Heart right ventricle (tissue), 16 donors: ENCODE measurements around the gene GPR37. TPM values are rescaled to one million over a fixed set of nuclear protein-coding genes. Genes with fewer than 3 reads are reported as not detected.
A peak's percentile ranks its signal among the peaks of the same experiment; 100 is the strongest.

Experiments used
- ATAC-seq, 8 donors: fragments of 200-7000 bp; cut with Tn5 transposase; one replicate each; pipeline ENCODE4 v1.9.1; 2020; ENCODE audit warnings: mild to moderate bottlenecking in 8 of 8, moderate library complexity in 8 of 8, moderate number of reproducible peaks in 1 of 8
- DNase-seq, 2 donors: peaks; one replicate each; pipeline ENCODE4 v3.0.0-alpha.2; 2020
- H3K27ac ChIP-seq, 10 donors: fragments of 200-600 bp; sonication (generic) in 2 of 10; one replicate each; pipeline versions ENCODE4 v1.5.0 to v1.8.0; 2020 to 2022; ENCODE audit warnings: mild to moderate bottlenecking in 3 of 10
- H3K27me3 ChIP-seq, 7 donors: fragments of 200-600 bp; one replicate each; pipeline ENCODE4 v1.8.0; 2021 to 2022; ENCODE audit warnings: mild to moderate bottlenecking in 2 of 7
- H3K36me3 ChIP-seq, 9 donors: fragments of 200-600 bp; sonication (generic) in 1 of 9; one replicate each; pipeline versions ENCODE4 v1.5.0 to v1.8.0; 2020 to 2022; ENCODE audit warnings: mild to moderate bottlenecking in 2 of 9
- H3K4me1 ChIP-seq, 9 donors: fragments of 200-600 bp; sonication (generic) in 1 of 9; one replicate each; pipeline versions ENCODE4 v1.5.0 to v1.8.0; 2020 to 2022; ENCODE audit warnings: mild to moderate bottlenecking in 4 of 9
- H3K4me3 ChIP-seq, 10 donors: fragments of 200-600 bp; sonication (generic) in 2 of 10; one replicate each; pipeline versions ENCODE4 v1.5.0 to v1.8.0; 2020 to 2022; ENCODE audit warnings: mild to moderate bottlenecking in 7 of 10, moderate library complexity in 2 of 10
- H3K9me3 ChIP-seq, 11 donors: fragments of 200-600 bp in 10 of 11; sonication (generic) in 2 of 11; one replicate each; pipeline versions ENCODE4 v1.5.0 to v1.8.0; 2013 to 2022; ENCODE audit warnings: mild to moderate bottlenecking in 2 of 11, control low read depth in 1 of 11, moderate library complexity in 1 of 11
- WGBS, 2 donors: extraction: QIAGEN DNeasy Blood & Tissue Kit; methylation state at CpG; one replicate each; pipeline ENCODE4 v1.1.7; 2013; ENCODE audit warnings: inconsistent platforms in 1 of 2; 5-methylcytosine and 5-hydroxymethylcytosine counted together
- intact Hi-C, 10 donors: fragments of 100-400 bp; cut with DNase I; formaldehyde crosslinking; loops; one replicate each; pipeline versions ENCODE4 v1.11.1 to v1.14.2; 2022
- long read RNA-seq, 3 donors: library from polyadenylated mRNA; unstranded; transcript quantifications; one replicate each; pipeline ENCODE4 v2.0.0, GENCODE V29; 2020 to 2021
- polyA plus RNA-seq, 2 donors: library from polyadenylated mRNA; stranded (reverse); fragments of 200-250 nt; gene quantifications; one replicate each; pipeline ENCODE4 v1.2.3, GENCODE V29; 2013
- total RNA-seq, 10 donors: library from RNA; stranded (reverse); fragmentation: NEBNext Ultra II Directional in 3 of 10; extraction: Animal tissue kit (Norgen Biotek cat#: 25700) in 3 of 10; gene quantifications; one replicate each; pipeline versions ENCODE4 v1.2.1 to v1.2.4, GENCODE V29; 2021 to 2023
- TF ChIP-seq, protein P1 (sequence below), 9 donors: fragments of 200-600 bp; sonication (generic) in 2 of 9; IDR thresholded peaks; one replicate each; pipeline versions ENCODE4 v1.5.0 to v1.8.0; 2021 to 2022; ENCODE audit warnings: antibody characterized with exemption in 9 of 9, mild to moderate bottlenecking in 5 of 9, moderate library complexity in 1 of 9
- donor health status: Arrhythmogenic right ventricular cardiomyopathy.
- donor health status: ischemic (EF 13 %, LVEDD 7.1; RV severe dilation, severe dysfunction).
- donor health status: healthy with polysubstance abuse.
- donor health status: DM: no; HTN: yes; CAD: no.
- donor health status: DM: no; HTN: no; CAD: no.
- donor health status: ischemic (EF 25% LVEDD 6.9; RV normal size, moderate dysfunction).
- donor health status: ischemic (EF 25% LVEDD 5.7; RV mildly dilated, moderate dysfunction).
- donor health status: healthy.
- donor health status: DM: yes; HTN: yes; CAD: no.
- donor health status: Ischemic cardiomyopathy.
- donor health status: ischemic (EF 35%, LVEDD 5.7; RV mildly dilated, moderate dysfunction).
- donor health status: nonischemic (EF 11% LVEDD 7.7; RV severe dilation, severe dysfunction).
- donor health status: DM: yes; HTN: yes; CAD: no.
- donor health status: PGD.
- donor health status: ischemic (EF 29% LVEDD 5.4; RV normal size, mild dysfunction).
- donor health status: nonischemic (EF 23%, LVEDD 6.1; RV moderate dilation, normal function).

The GPR37 gene, protein sequence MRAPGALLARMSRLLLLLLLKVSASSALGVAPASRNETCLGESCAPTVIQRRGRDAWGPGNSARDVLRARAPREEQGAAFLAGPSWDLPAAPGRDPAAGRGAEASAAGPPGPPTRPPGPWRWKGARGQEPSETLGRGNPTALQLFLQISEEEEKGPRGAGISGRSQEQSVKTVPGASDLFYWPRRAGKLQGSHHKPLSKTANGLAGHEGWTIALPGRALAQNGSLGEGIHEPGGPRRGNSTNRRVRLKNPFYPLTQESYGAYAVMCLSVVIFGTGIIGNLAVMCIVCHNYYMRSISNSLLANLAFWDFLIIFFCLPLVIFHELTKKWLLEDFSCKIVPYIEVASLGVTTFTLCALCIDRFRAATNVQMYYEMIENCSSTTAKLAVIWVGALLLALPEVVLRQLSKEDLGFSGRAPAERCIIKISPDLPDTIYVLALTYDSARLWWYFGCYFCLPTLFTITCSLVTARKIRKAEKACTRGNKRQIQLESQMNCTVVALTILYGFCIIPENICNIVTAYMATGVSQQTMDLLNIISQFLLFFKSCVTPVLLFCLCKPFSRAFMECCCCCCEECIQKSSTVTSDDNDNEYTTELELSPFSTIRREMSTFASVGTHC
- total RNA-seq: under 1 TPM in 2 of 10 donors, not detected in 8; 0.09 to 0.15 TPM
- polyA plus RNA-seq: under 1 TPM in 1 of 2 donors, not detected in 1; 0.04 TPM
- long read RNA-seq, donor 1: 0 reads
- long read RNA-seq, donor 2: 0 reads
- long read RNA-seq, donor 3: 0 reads

DNA sequence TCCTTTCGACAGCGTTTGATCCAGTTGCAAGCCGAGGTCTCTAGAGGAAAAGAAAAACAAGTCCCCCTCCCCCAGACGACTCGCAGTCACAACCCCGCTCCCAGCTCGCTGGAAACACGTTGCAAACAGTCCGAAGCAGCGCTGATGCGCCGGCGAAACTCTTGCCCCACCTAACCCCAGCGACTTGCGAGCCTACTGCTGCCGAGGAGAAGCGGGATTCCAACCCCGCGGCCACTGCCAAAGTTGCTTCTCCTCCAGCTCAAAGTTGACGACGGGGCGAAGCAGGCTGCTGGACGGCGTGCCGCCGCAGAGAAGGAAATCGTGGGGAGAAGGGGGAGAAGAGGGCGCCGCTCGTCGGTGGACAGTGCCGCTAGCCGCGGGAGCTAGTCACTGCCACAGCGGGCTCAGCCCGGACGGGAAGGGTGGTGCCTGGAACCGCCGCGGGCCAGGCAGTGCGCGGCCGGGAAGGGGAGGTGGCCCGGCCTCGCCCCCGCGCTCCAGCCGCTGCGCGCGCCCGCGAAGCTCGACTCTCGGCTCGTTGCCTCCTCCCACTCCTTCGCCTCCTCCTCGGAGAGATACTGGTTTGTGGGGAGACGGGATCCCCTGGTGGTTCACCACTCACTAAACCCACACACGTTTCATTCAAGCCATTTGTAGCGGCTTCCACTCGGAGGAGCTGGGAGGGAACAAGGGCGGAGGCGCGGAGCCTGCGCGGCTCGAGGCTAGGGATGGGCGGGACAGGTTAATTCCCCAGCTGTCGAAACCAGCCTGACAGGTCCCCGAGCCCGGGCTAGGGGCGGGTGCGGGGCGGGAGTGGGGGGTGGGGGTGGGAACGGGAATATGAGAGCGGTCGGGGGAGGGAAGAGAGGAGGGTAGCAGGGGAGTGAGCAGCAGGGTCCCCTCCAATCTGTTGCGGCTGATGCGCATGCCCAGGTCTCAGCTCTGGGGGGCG lies at the start of gene GPR37:
Gene GPR37, minus strand, starts transcription at position 392 of the 952 bp plus-strand sequence. CDS start 816 bp downstream, outside the sequence.
- peak; percentile 52 to 87 (median 72) for ATAC-seq

DNA sequence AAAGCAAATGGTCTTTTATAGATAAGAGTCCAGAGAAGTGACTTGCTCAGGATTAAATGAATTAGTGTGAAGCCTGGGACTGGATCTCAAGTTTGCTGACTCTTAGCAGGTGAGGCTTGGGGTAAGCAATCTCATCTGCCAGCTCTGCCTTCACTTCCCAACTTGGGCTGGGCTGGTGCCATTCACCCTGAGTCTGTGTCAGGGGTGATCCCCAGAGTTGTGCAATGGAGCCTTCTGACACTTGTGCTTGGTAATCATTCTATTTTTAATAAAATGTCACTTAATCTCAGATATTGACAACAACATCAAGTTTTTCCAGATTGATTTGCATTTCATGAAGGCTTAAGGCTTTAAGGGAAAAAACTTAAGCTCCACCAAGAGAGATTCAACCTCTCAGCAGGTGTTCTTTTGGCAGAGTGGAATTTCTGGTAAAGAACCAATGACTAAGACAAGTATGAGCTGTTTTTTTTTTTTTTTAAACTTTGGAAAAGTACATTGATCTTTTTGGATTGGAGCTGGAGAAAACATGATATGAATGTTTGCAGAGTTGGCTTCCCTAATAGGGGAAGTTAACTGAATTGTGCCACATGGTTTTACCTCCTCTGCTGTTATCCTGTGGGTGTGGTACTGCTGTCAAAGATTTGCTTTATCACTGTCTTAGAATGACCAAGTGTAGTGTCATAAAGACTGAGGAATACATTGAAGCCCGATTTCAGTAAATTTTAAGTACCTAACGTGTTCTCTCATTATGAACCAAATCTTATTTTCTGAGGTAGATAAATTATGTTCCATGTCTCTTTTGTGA lies 48.6 kb upstream of the GPR37 start:
- no peak overlapping the region for H3K4me3 ChIP-seq
- no peak for DNase-seq
- TF ChIP-seq, protein P1, sequence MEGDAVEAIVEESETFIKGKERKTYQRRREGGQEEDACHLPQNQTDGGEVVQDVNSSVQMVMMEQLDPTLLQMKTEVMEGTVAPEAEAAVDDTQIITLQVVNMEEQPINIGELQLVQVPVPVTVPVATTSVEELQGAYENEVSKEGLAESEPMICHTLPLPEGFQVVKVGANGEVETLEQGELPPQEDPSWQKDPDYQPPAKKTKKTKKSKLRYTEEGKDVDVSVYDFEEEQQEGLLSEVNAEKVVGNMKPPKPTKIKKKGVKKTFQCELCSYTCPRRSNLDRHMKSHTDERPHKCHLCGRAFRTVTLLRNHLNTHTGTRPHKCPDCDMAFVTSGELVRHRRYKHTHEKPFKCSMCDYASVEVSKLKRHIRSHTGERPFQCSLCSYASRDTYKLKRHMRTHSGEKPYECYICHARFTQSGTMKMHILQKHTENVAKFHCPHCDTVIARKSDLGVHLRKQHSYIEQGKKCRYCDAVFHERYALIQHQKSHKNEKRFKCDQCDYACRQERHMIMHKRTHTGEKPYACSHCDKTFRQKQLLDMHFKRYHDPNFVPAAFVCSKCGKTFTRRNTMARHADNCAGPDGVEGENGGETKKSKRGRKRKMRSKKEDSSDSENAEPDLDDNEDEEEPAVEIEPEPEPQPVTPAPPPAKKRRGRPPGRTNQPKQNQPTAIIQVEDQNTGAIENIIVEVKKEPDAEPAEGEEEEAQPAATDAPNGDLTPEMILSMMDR (IDR thresholded peaks at IDR 0.05): no peak
- H3K27me3 ChIP-seq: no peaks in the 10 kb centered on the region
- no peaks in the 10 kb centered on the region for H3K4me1 ChIP-seq
- H3K27ac ChIP-seq: no peak overlapping the region
- peaks cover 0 to 14% (median 0%) of the 10 kb centered on the region in 11 donors for H3K9me3 ChIP-seq
- ATAC-seq: no peak
- H3K36me3 ChIP-seq: no peaks in the 10 kb centered on the region
- intact Hi-C loops: no loop called here
- 87 to 91% methylated on average over 2 of the region's 2 CpGs for WGBS, 2 donors

More for the DNA sequence above, at the start of gene GPR37:
- intact Hi-C loops: loop anchor here in 1 of 10 donors (10.0 kb wide), 1 partner anchor 1909 kb away; no protein-coding TSS in a partner anchor
- Histone ChIP-seq H3K4me1 (peaks cover 0 to 21% (median 15%) of the 10 kb centered on the region in 9 donors), H3K27me3 (peaks cover 14 to 70% (median 56%) of the 10 kb centered on the region in 7 donors), H3K36me3 (no peaks in the 10 kb centered on the region), H3K9me3 (no peaks in the 10 kb centered on the region), H3K4me3 (peak within 1 kb of the TSS; percentile 14 to 57 (median 46)), H3K27ac (no peak within 1 kb of the TSS)
- TF ChIP-seq, protein P1 (IDR thresholded peaks at IDR 0.05): no peak
- 1% methylated on average over 81 of the region's 81 CpGs for WGBS, 2 donors
- DNase-seq: peak in 1 of 2 donors; percentile 26

DNA sequence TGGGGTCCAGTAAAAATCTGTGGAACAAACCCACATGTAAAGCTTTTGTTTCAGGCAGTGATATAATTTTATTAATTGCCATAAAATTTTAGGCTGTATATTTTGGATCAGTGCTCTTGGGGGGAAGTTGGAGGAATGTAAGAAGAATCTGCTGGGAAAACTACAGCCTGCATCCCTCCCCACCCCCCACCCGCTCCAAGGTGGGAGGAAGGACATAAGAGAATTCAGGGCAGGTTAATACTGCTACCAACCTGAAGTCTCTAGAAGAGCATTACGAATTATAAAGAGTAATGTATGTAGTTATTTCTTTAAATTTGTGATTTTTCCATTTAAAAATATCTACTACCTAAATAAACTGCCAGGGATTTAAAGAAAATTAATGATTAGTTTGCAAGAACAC lies 47.2 kb upstream of the GPR37 start:
- Histone ChIP-seq H3K27me3 (no peaks in the 10 kb centered on the region), H3K9me3 (peaks cover 0 to 5% (median 0%) of the 10 kb centered on the region in 11 donors), H3K4me1 (no peaks in the 10 kb centered on the region), H3K27ac (no peak overlapping the region), H3K4me3 (no peak overlapping the region), H3K36me3 (no peaks in the 10 kb centered on the region)
- DNase-seq (no peak), ATAC-seq (no peak)
- 83 to 93% methylated on average over 2 of the region's 2 CpGs for WGBS, 2 donors
- TF ChIP-seq, protein P1 (IDR thresholded peaks at IDR 0.05): no peak
- intact Hi-C loops: no loop called here
